GM19023 (cell line): ENCODE measurements around the gene LDLRAD3.
"Not testable (repeated sequence)": the region's sequence is repeated elsewhere in the genome, so short reads cannot be mapped to it uniquely, and the experiment has no call there.

ENCODE experiments used
- ATAC-seq: cut with Tn5 transposase; IDR thresholded peaks from one replicate; pipeline ENCODE4 v1.9.1; 2021; ENCODE audit warnings: mild to moderate bottlenecking, moderate library complexity; ENCODE audit not compliant: unreplicated experiment

LDLRAD3 gene

DNA sequence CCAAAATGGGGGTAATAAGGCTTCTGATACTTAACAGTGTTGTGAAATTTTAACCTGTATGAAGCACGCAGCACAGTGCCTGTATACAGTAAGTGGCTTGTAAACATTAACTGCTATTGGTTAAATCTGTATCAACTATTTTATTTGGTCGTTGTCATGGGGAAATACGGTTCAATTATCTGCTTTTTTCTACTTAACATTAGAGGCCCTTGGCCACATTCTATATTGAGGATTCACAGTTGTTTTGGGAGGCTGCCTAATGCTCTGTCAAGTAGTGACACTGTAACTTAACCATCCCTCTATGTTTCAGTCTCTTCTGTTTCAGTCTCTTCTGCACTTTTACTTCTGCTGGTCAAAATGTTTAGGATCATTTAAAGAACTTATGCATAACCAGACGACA lies 95.6 kb downstream of the LDLRAD3 start:
- ATAC-seq: no peak

- ATAC-seq: no peak
Observed at GRCh38 chr11:36041988-36042611, 98.2 kb downstream of the LDLRAD3 start.

DNA sequence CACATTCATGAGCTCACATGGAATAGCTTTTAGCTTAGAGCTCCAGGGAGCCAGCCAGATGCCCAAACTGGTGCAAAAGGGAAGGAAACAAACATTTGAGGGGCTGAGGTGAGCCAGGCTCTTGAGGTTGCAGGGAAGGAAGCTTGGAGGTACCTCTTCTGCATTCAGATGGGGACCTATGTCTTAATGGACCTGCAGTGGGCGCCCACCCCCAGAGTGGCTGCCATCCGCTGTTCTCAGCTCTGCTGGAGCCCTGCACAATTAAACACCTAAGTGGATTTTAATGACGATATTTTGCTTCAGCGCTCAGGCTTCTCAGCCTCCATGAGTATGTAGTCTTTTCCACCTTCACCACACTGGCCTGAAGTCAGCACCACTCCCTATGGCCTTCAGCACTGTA lies 100.8 kb downstream of the LDLRAD3 start:
- ATAC-seq: no peak

- not testable (repeated sequence) for ATAC-seq
Observed at GRCh38 chr11:36045945-36046344, 102.1 kb downstream of the LDLRAD3 start.

- ATAC-seq: no peak
Observed at GRCh38 chr11:36046932-36047331, 103.1 kb downstream of the LDLRAD3 start.

DNA sequence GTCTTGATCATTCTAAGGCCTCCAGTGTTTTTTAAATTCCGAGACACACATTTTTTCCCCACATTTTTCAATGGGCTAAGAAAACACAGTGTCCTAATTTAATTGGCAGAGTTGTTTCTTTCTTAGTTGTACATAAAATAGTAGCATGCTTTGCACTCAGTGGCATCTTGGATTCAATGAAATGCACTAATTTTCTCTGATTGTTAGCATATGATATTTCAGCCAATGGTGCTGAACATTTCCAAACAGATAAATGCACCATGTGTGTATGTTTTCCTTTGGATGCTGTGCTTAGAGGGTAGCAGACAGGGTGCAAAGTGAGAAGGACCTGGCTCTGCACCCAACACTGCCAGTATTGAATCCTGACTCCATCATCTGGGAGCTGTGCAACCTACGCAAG lies 103.5 kb downstream of the LDLRAD3 start:
- no peak for ATAC-seq

DNA sequence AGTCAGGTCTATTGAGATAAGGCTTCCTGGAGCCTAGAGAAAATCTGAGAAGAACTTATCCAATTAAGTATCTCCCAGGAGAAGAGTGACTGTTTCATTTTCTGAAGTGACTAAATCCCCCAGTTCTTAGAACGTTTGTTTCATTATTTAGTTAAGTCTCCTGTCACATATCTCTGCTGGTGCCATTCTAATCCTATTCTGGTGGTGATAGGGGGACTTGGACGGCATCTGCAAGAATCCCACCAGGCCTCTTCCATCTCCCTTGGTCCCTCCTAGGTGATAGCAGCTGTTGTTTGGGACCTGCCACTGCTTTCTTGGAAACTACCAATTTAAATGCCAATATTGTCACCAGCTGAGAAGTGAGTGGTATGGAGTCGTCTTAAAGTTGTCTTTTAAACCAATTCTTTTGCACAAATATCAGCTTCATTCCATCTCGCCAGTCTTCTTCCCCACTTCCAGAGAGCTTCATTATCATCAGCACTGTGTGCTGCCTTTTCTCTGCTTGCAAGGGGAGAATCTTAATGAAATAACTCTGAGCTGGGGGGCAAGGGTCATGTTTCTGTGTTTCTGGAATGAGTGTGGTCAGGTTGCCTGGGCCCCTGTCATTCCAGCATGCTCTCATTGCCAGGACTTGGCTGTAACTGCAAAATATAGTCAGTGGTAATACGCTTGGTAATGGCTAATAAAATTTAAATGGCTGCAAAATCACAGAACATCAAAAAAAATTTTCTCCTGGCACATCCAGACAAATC lies 104.8 kb downstream of the LDLRAD3 start:
- no peak for ATAC-seq

DNA sequence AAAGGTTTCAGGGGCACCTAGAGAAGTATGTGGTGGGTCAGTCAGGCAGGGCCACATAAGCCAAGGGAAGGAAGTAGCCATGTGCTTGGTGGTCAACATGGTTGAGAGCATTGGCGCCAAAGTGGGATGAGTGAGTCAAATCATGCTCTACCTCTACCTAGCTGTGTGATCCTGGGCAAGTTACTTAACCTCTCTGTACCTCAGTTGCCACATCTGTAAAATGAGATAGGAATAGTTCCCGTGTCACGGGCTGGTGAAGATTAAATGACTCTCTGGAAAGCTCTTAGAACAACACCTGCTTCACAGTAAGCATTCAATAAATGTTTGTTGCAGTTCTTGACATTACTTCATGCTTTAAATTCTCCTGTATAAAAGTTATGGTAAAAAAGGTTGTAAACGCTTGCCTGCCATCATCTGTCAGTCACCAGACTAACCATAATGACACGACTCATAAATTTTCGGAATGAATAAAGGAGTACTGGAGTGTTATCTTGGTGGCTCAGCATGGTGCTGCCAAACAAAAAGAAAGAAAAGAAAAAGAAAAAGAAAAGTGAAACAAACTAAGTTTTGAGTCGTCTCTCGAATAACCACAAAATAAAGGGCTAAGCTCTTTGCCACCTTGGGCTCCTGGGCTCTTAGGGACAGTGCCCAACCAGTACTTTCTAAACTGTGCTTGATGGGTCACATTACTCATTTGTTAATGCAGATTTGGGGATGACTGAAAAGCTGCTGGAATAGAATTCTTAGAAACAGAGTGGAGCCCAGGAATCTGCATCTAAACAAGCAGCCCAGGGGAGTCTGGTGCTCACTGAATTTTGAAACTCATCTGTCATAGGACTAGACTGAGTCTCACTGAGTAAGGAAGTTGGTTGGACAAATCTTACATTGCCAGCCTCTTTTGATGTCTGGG lies 107.6 kb downstream of the LDLRAD3 start:
- no peak for ATAC-seq

DNA sequence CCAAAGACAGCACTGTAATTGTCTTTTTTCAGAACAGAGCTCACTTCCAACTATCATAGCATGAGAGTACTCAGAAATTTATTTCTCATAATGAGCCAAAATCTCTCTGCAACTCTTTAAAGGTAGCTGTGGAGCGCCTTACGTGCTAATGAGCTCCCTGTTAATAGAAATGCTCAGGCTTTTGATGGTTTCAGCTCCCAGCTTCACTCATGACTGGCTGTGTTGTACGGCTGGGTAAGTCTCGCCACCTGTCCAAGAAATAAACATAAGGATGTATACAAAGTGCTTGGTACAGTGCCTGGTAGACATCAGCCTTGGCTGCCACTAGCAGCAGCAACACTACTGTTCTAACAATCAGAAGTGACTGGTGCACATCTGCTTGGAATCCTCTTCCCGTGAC lies 109.4 kb downstream of the LDLRAD3 start:
- no peak for ATAC-seq

- ATAC-seq: no peak
Observed at GRCh38 chr11:36053862-36054261, 110.0 kb downstream of the LDLRAD3 start.

DNA sequence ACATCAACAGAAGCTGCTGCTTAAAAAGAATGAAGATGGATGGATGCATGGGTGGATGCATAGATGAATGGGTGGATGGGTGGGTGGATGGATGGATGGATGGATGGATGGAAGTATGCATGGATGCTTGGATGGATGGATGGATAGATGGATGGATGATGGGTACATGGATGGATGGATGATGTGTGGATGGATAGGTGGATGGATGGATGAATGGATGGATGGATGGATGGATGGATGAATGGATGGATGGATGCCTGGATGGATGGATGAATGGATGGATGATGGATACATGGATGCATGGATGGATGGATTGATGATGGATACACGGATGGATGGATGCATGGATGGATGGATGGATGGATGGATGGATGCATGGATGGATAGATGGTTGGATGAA lies 110.8 kb downstream of the LDLRAD3 start:
- no peak for ATAC-seq

GRCh38 chr11:36056160-36056751 lies 112.4 kb downstream of the LDLRAD3 start:
- ATAC-seq: no peak

- ATAC-seq: no peak
Observed at GRCh38 chr11:36057379-36058042, 113.6 kb downstream of the LDLRAD3 start.

DNA sequence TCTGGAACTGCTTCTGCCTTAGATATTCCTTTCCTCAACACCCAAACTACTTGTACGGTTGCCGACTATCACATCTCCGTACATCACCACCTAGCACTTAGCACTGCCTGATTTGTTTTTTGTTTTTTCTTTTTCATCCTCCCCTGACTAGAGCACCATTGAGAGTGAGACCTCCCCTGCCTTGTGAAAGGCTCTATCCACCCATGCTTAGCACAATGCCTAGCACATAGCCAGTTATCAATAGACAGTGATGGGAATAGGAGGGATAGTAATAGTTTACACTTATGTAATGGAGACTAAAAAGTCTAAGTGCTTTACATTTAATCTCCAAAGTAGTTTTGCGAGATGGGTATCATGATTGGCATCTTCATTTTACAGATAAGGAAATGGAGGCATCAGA lies 115.8 kb downstream of the LDLRAD3 start:
- no peak for ATAC-seq

GRCh38 chr11:36060926-36061325 lies 117.1 kb downstream of the LDLRAD3 start:
- ATAC-seq: no peak

GRCh38 chr11:36061471-36061870 lies 117.6 kb downstream of the LDLRAD3 start:
- no peak for ATAC-seq

DNA sequence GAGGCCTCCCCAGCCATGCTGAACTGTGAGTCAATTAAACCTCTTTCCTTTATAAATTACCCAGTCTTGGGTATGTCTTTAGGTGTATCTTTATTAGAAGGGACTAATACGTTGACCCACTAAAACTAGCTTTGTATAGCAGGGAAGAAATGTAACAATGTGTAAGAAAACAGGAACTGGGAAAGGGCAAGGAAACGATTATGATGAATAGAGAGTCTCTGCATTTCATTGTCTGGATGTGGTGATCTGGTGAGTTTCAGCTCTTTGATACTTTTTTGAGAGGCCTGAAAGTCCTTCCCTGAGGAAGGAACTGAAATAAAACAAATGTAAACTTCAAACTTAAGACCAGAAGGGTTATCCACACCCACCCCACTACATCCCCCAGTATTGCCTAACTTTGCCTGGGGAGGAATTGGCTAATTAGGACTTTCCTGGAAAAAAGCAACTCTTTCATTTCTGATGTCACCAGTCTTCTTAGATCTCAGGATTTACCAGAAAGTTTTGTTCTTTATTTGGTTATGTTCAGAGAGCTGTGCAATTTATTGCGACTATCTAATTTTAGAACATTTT lies 119.0 kb downstream of the LDLRAD3 start:
- ATAC-seq: no peak

- ATAC-seq: no peak
Observed at GRCh38 chr11:36065436-36065835, 121.6 kb downstream of the LDLRAD3 start.

DNA sequence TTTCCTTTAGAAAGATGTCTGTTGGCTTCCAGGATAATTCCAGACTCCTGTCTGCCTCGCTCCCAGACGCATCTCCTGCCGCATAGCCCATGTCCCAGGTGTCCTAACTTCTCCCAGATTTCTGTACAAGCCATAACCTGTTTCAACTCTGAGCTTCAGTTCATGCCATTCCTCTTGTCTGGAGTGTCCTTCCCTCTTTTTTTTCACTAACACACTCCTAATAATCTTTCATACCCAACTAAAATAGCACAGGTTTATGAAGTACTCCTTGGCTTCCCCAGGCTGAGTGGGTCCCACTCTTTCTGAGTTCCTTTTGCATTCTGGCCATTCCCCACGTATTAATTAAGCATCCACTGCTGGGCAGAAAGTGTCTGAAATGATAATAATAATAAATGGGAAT lies 123.0 kb downstream of the LDLRAD3 start:
- ATAC-seq: no peak

- ATAC-seq: no peak
Observed at GRCh38 chr11:36069576-36070212, 125.8 kb downstream of the LDLRAD3 start.
